SU-DHL-6 (cell line): Measurements from ENCODE around the gene HNF4A.

Experiments
- EZH2phosphoT487 ChIP-seq: fragments of 200-600 bp; sonication (generic), shearing (Covaris generic); conservative IDR thresholded peaks from 2 replicates; pipeline ENCODE4 v1.6.1; 2018; ENCODE audit warnings: mild to moderate bottlenecking, antibody characterized with exemption, low read length, moderate library complexity, mixed read lengths
- TF ChIP-seq, protein P1 (sequence below): fragments of 200-600 bp; sonication (generic); IDR thresholded peaks from one replicate; pipeline ENCODE4 v1.5.1; 2017; ENCODE audit warnings: antibody characterized with exemption, mild to moderate bottlenecking, low read length, moderate library complexity; ENCODE audit not compliant: insufficient read depth, poor library complexity, severe bottlenecking

- no peak for TF ChIP-seq EZH2phosphoT487
- TF ChIP-seq, protein P1, sequence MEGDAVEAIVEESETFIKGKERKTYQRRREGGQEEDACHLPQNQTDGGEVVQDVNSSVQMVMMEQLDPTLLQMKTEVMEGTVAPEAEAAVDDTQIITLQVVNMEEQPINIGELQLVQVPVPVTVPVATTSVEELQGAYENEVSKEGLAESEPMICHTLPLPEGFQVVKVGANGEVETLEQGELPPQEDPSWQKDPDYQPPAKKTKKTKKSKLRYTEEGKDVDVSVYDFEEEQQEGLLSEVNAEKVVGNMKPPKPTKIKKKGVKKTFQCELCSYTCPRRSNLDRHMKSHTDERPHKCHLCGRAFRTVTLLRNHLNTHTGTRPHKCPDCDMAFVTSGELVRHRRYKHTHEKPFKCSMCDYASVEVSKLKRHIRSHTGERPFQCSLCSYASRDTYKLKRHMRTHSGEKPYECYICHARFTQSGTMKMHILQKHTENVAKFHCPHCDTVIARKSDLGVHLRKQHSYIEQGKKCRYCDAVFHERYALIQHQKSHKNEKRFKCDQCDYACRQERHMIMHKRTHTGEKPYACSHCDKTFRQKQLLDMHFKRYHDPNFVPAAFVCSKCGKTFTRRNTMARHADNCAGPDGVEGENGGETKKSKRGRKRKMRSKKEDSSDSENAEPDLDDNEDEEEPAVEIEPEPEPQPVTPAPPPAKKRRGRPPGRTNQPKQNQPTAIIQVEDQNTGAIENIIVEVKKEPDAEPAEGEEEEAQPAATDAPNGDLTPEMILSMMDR = no peak
Measured at GRCh38 chr20:44405257-44405656, 49.8 kb downstream of the HNF4A start.
